NCI-H2196 (cell line): ENCODE measurements around the gene TRIM14.
A peak's percentile ranks its signal among the peaks of the same experiment; 100 is the strongest.

Source experiments
- DNase-seq: peaks from one replicate; lab custom pipeline; 2025; ENCODE audit not compliant: unreplicated experiment; lab: John Stamatoyannopoulos, UW

Gene TRIM14, protein sequence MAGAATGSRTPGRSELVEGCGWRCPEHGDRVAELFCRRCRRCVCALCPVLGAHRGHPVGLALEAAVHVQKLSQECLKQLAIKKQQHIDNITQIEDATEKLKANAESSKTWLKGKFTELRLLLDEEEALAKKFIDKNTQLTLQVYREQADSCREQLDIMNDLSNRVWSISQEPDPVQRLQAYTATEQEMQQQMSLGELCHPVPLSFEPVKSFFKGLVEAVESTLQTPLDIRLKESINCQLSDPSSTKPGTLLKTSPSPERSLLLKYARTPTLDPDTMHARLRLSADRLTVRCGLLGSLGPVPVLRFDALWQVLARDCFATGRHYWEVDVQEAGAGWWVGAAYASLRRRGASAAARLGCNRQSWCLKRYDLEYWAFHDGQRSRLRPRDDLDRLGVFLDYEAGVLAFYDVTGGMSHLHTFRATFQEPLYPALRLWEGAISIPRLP

DNA sequence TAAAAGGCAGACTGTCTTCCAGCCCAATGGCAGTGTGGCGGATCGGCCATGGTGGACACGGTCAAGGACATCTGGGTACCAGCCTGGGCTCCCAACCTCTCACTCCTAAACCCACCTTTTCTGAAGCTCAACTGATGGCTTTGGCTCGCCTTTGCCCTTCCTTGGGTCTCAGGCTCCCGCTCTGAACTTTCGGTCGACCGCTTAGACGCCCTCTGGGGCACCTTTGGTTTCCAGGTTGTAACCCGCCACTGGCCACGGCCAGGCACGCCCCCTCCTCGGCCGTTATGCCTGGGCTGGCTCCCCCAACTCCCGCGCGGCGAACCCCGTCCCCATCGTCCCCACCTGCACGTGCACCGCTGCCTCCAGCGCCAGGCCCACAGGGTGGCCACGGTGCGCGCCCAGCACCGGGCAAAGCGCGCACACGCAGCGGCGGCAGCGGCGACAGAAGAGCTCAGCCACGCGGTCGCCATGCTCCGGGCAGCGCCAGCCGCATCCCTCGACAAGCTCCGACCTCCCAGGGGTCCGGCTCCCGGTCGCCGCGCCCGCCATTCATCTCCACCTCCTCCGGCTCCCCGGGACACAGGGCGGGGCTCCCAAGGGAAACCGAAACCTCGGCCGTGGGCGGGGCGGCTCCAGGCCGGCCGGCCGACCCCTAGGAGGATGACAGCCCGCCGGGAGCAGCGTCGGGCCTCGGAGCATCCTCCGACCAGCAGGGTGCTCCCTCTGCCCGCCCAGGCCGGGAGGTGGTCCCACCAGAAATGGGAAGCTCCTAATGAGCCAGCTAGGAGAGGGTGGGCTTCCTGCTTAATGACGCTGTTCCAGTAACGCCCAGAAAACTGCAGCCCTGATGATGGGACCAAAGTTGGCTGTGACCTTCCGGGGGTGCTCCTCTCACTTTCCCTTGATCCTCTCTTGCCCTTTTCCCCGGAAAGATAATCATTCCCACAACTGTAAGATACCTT lies at the start of gene TRIM14:
Gene TRIM14 (minus strand): TSS at position 583 of the 962 bp plus-strand sequence. CDS start 34 bp downstream, at position 549.
- DNase-seq: peak; percentile 57

DNA sequence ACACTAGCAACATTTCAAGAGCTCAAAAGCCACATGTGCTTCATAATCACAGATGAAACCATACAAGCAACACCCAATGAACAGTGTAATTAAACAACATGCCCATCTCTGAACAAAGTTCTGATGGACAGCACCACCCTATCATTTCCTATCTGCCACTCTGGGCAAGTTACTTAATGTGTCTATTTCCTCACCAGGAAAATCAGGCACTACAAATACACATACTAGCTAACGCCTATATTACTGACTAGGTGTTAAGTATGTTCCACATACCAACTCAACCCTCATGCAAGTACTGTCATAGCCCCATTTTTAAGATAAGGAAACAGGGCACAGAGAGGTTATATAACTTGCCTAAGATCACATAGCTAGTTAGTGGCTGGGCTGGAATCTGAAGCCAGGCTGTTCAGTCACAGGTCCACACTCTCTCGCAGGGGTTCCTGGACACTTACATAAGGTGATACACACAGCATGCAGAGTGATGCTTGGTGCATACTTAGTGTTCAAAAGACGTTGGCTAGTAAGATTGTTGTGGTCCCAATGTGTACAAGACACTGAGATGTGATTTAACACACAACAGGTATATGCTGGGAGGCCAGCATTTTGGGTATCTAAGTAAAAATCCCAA lies 49.2 kb upstream of the TRIM14 start:
- DNase-seq: no peak

DNA sequence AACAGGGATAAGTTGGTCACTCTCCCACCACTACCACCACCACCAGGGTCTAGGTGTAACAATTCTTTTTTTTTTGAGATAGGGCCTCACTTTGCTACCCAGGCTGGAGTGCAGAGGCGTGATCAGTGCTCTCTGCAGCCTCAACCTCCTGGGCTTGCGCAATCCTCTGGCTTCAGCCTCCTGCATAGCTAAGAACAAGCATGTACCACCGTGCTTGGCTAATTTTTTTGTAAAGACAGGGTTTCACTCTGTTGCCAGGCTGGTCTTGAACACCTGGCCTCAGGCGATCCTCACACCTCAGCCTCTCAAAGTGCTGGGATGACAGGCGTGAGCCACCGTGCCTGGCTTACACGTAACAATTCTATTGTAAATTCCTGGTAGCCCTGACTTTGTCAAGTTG lies 45.9 kb upstream of the TRIM14 start:
- no peak for DNase-seq

DNA sequence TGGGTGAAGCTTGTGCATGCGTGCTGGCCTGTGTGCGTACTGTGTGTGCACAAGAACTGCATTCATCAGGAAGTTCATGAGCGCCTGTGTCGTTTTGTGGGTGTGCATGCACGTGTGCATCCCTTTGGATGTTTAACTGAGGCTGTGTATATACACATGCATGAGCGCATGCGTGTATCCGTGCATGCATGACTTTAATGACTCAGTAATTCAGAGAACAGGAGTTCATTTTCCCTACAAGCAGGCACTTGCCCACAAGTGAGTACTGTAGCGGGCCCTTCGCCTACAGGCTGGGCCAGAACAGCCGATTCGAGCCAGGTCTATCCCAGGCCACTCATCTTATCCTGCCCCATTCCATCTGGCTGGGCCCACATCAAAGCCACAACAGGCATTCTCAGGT lies 43.6 kb upstream of the TRIM14 start:
- no peak for DNase-seq

DNA sequence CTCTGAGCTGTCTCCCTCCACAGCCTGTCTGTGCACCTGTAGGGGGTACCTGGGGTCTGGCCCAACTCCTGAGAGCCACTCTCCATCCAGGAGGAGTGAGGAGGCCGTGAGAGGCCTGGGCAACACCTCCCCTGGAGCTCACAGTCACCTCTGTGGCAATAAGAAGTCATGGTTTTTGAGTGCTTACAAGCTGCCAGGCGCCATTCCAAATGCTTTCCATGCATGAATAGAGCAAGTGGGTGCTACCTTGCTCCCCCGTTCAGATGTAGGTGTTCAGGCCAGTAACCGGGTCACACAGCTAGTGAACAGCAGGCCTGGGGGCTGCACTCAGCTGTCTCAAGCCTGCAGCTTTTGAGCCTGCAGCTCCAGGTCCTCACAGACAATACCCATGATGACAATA lies 42.8 kb upstream of the TRIM14 start:
- no peak for DNase-seq

DNA sequence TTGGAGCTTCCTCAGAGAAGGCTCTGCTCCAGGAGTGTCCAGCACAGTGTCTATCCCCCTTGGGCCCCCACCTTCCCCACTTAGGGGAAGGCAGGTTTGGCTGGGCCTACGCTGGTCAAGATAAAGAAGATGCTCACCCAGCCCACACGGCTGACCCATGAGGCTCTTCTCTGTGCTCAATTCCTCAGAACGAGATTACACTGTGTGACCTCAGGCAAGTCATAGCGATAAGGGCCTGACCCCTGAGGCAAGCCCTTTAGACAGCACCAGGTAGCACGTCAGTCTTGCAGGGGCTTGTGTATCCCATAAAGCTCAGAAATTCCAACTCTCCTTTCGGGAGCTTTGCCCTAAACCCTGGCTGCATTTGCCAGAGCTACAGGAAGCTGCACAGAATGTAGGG lies 40.8 kb upstream of the TRIM14 start:
- DNase-seq: no peak

DNA sequence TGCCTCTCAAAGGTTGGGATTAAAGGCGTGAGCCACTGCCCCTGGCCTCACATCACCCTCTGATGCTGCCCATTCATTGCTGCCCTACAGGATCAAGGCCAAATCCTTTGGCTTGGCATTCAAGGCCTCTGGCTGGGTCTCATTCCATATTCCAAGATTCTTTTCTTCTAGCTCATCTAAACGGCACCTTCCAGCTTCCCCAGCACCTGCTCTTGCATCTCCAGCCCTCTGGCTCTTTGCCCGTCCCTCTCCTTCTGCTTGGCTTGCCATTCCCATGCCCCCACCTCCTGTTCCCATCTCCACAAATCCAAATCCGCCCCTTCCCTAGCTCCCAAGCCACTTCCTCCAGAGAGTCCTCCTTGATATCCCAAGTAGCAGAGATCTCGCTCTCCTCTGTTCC lies 40.3 kb upstream of the TRIM14 start:
- no peak for DNase-seq

DNA sequence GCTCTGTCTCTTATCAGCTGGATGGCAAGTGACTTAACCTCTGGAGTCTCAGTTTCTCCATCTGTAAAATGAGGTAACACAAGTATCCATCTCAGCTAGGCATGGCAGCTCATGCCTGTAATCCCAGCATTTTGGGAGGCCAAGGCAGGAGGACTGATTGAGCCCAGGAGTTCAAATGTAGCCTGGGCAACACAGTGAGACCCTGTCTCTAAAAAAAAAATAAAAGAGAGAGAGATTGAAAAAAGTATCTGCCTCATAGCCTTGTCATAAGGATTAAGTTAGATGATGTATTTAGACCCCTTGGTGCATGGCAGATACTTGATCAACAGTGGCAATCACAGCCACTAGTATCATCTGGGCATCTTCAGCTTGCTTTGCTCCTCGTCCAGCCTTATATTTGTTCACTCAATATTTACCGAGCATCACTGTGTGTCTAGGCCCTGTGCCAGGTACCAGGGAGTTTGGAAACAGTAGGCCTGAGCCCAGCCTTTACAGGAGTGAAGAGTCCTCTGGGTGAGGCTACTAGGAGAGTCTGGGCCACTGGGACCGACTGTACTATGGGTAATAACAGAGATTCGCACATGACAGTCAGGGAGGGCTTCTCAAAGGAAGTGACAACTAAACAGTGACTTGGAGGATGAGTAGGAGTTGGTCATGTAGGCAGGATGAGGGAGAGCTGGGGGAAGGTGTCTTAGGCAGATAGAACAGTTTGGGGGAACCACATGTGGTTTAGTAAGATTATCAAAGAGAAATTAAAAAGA lies 39.2 kb upstream of the TRIM14 start:
- DNase-seq: peak; percentile 85

DNA sequence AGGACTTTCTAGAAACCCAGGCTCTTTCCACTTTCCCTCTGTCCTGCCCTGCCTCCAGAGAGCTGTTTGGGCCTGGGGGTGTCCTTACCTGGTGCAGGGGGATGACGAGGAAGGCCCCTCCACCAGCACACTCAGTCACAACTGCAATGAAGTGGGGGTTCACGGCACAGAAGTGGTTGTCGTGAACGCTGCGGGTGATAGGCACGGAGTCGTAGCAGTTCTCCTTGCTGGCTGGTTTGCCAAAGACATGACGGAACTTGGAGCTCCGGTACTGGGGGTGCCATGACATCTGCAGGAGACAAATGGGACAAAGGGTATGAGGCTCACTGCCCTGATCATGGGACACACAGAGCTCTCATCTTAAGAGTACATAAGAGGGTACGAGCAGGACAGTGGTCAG lies 38.4 kb upstream of the TRIM14 start:
- no peak for DNase-seq

DNA sequence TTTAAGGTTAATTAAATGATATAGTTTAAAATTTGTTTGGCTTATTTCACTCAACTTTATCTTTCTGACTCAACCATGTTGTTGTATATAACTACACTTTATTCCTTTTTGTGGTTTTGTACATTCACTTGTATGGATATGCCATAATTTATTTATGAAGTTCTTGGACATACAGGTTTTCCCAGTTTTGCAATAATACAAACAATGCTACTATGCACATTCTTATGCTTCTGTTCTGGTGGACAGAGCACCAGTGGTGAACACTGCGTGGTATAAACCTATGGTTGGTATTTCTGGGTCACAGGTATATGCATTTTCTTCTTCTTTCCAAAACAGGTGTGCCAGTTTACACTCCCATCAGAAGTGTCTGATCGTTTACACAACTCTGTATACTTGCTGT lies 35.7 kb upstream of the TRIM14 start:
- no peak for DNase-seq

DNA sequence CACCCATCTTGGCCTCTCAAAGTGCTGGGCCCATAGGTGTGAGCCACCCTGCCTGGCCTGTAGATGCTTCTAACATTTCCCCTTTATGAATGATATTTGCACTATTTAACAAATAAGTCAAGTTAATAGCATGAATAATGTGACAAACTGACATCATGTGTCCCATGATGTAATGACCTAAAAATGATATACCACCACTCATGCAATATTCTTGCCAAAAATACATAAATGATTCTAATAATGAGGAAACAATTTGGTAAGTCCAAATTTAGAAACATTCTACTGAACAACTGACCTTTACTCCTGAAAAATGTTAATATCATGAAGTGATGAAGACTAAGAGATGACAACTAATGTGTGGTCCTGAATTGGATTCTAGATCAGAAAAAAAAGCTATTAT lies 33.5 kb upstream of the TRIM14 start:
- no peak for DNase-seq

DNA sequence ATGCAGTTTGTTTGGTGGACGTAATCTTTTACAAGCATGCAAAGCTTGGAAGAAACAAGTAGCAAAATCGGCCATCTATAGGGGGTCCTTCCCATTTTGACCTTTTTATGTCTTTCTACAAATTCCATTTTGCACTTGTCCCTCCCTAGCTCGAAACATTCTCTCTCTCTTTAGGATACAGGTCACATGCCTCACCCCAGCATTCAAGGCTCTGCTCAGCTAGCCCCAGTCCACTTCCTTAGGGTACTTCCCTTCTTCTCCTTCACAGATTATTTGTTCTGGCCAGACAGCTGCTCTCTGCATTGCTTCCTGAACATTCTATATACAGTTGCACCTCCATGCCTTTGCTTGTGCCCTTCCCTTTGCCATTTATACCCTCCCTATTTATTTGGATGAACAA lies 31.7 kb upstream of the TRIM14 start:
- no peak for DNase-seq

DNA sequence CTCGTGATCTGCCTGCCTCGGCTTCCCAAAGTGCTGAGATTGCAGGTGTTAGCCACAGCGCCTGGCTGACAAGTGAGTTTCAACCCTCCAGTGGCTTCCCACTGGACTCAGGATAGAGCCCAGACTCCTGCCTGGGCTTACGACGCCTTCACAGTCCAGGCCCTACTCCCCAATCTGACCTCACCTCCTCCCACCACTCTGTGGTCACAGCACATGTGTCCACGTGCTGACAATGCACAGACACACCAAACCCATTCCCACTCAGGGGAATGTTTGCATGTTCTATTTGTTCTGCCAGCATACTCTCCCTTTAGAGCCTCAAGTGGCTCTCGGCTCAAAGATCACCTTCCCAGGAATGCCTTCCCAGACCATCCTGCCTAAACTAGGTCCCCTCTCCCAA lies 31.1 kb upstream of the TRIM14 start:
- no peak for DNase-seq

DNA sequence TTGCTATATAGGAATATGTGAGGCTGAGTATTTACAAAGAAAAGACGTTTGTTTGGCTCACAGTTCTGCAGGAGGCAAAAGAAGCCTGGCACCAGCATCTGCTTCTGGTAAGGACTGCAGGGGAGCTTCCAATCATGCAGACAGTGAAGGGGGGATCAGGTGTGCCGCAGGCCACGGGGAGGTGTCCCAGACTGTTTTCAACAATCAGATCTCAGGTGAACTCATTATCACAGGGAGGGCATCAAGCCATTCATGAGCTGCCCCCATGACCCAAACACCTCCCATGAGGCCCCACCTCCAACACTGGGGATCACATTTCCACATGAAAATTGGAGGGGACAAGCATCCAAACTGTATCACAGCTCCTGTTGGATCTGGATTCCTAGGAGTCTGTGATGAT lies 30.4 kb upstream of the TRIM14 start:
- DNase-seq: no peak

DNA sequence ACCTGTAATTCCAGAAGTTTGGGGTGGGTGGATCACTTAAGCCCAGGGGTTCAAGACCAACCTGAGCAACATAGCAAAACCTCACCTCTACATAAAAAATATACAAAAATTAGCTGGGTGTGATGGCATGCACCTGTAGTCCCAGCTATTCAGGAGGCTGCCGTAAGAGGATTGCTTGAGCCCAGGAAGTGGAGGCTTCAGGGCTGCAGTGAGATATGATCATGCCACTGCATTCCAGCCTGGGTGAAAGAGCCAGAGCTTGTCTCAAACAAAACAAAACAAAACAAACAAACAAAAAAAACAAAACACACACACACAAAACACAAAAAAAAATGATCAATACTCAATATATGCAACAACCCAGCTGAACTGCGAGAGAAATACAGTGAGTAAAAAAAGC lies 29.5 kb upstream of the TRIM14 start:
- DNase-seq: no peak

DNA sequence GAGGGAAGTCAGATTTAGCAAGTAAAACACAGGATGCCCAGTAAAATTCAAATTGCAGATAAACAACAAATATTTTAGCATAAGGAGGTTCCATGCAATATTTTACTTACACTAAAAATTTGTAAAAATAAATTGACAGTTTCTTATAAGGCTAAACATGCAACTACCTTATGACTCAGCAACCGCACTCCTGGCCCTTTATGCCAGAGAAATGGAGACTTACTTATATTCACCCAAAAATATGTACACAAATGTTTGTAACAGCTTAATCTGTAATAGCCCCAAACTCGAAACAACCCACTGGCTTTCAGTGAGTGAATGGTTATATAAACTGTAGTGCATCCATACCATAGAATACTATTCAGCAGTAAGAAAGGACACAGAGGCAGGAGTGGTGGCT lies 28.6 kb upstream of the TRIM14 start:
- no peak for DNase-seq

DNA sequence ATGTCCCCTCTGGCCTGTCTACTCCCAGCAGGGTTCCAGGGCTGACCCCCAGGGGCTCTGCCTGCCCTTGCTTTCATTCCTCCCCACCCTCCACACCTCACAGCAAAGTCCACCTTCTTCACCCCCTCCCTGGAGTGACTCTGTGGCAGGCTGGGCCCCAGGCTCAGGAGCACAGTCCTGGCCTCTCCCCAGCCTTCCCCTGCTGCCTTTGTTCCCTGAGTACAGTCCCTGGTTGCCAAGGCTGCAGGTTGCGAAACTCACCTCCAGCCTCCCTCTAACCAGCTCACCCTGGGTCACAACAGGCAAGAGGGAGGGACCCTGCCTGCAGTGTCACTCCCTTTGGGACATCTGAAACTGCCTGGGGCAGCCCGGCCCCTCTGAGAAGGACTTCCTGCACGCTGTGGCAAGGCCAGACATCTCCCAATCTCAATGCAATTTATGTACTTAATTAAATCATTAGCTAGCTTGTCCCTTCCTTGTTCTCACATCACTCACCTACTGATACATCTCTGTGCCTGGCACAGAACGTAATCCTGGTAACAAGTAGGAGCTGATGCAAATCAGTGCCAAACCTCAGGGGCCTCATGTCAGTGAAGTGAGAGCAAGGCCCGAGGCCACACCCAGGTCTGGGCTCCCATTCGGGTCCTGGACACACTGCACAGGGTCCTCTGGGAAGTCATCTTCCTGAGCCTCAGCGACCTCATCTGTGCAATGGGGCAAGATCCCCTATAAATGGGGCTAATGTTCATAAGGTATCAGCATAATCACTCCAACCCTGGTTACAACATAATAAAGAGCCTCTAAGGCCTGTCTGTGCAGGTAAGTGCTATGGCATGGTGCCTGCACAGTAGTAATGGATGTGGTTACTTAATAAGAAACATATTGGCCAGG lies 27.3 kb upstream of the TRIM14 start:
- DNase-seq: peak; percentile 73

DNA sequence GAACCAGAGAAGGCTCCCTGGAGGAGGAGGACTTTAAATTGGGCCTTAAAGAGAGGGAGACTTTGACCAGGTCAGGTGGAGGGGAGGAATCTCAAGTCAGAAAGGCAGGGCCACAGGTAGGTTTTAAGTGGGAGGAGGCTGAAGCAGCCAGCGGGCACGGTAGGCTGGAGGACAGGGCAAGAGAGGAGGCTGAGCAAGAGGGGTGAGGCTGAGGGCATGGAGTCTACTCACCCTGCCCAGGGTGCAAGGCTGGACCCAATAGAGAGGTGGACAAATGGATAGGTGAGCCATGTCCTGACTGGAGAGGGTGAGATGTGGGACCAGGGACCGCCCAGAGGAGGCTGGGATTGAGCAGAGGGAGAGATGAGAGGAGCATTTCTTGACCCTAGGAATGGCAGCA lies 25.6 kb upstream of the TRIM14 start:
- DNase-seq: no peak

DNA sequence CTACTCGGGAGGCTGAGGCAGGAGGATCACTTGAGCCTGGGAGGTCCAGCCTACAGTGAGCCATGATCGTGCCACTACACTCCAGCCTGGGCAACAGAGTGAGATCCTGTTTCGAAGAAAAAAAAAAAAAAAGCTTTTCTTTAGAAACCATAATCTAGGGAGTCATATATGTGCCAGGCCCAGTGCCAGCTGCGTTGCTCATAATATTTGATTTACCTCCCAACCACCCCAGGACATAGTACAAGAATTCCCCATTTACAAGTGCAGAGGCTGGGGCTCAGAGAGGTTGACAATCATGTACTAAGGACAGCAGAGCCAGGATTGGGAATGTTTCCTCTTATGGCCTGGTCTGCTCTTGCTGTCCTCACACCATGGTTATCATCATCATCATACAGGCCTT lies 25.1 kb upstream of the TRIM14 start:
- DNase-seq: no peak

DNA sequence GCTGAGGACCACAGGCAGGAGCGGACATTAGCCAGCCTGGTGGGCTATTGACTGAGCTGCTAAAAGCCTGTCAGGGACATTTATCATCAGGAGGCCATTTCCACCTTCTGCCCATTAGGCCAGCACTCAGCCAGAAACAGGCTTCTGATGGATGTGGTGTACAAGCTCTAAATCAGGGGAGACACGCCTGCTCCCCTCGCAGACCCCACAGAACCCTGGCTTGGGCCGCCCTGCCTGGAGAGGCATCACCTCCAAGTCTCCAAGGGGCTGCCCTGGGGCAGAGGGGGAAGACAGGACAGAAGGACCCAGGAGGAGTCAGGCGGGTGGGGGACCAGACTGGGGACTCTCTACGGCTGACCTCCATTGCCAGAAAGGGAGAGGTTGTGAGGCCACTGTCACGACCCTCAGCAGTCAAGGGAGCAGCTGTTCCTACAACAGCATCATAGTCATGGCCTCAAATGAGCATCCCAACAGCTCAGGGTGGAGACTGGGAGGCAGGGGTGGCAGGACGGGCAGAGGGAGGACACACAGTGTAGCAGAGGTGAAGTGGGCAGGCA lies 24.0 kb upstream of the TRIM14 start:
- DNase-seq: no peak
